Large intestine (tissue), 3 donors: ENCODE results near the gene POU2AF1. TPM values are rescaled to one million over a fixed set of nuclear protein-coding genes. Genes with fewer than 3 reads are reported as not detected.

ENCODE experiments used
- DNase-seq, 2 donors: peaks; one replicate each; pipeline versions ENCODE4 v3.0.0 to v3.0.0-alpha.2; 2013
- H3K27ac ChIP-seq: one replicate; pipeline ENCODE4 v1.5.1; 2013; ENCODE audit warnings: low read length
- H3K27me3 ChIP-seq: 2 replicates; pipeline ENCODE4 v1.6.1; 2013; ENCODE audit warnings: low read length; ENCODE audit not compliant: control insufficient read depth, insufficient read depth
- H3K36me3 ChIP-seq: 2 replicates; pipeline ENCODE4 v1.6.1; 2013; ENCODE audit warnings: low read length; ENCODE audit not compliant: control insufficient read depth, insufficient read depth
- H3K4me1 ChIP-seq: one replicate; pipeline ENCODE4 v1.6.1; 2013; ENCODE audit warnings: low read length; ENCODE audit not compliant: control insufficient read depth, insufficient read depth
- H3K4me3 ChIP-seq: one replicate; pipeline ENCODE4 v1.5.1; 2013; ENCODE audit warnings: low read length
- H3K9me3 ChIP-seq: one replicate; pipeline ENCODE4 v1.6.1; 2013; ENCODE audit warnings: mild to moderate bottlenecking, low read depth, low read length, moderate library complexity; ENCODE audit not compliant: control insufficient read depth
- WGBS: methylation state at CpG from one replicate; pipeline ENCODE4 v1.1.5; 2013; ENCODE audit warnings: low lambda C conversion rate; ENCODE audit not compliant: insufficient coverage; 5-methylcytosine and 5-hydroxymethylcytosine counted together
- polyA plus RNA-seq: library from polyadenylated mRNA; unstranded; fragments of 120-200 nt; gene quantifications from one replicate; pipeline ENCODE4 v1.2.1, GENCODE V29; 2013

POU2AF1 gene
- polyA plus RNA-seq, 1 donor = 1.2 TPM

GRCh38 chr11:111370902-111371578 lies 8.0 kb downstream of the POU2AF1 start:
- Histone ChIP-seq H3K4me3 (no peak overlapping the region), H3K4me1 (no peaks in the 10 kb centered on the region), H3K36me3 (no peaks in the 10 kb centered on the region), H3K27me3 (no peaks in the 10 kb centered on the region), H3K9me3 (no peaks in the 10 kb centered on the region), H3K27ac (no peak overlapping the region)
- no peak for DNase-seq
- WGBS = 50% methylated on average over 2 of the region's 7 CpGs

GRCh38 chr11:111370270-111370901 lies 8.7 kb downstream of the POU2AF1 start:
- H3K9me3 ChIP-seq = no peaks in the 10 kb centered on the region
- H3K27me3 ChIP-seq = no peaks in the 10 kb centered on the region
- no peak overlapping the region for H3K27ac ChIP-seq
- no peaks in the 10 kb centered on the region for H3K36me3 ChIP-seq
- DNase-seq = no peak
- 100% methylated on average over 1 of the region's 3 CpGs for WGBS
- H3K4me1 ChIP-seq = no peaks in the 10 kb centered on the region
- no peak overlapping the region for H3K4me3 ChIP-seq

DNA sequence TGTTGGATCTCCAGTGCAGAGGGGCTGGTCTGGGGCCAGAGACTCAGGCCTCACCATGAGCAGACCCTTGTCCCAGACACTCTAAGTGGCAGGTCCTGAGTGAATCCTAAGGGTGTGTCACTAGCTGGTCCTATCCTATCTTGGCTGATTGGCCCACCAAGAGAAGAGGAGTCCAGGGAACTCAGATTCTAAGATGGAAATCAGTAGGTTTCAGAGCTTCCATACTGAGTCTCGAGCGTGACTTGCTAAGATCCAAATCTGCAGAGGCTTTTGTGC lies 10.9 kb downstream of the POU2AF1 start:
- H3K4me1 ChIP-seq = no peaks in the 10 kb centered on the region
- no peaks in the 10 kb centered on the region for H3K36me3 ChIP-seq
- H3K27me3 ChIP-seq = no peaks in the 10 kb centered on the region
- H3K9me3 ChIP-seq = no peaks in the 10 kb centered on the region
- no CpG with 5 or more reads among the region's 2 CpGs for WGBS
- DNase-seq = no peak
- no peak overlapping the region for H3K4me3 ChIP-seq
- H3K27ac ChIP-seq = no peak overlapping the region

DNA sequence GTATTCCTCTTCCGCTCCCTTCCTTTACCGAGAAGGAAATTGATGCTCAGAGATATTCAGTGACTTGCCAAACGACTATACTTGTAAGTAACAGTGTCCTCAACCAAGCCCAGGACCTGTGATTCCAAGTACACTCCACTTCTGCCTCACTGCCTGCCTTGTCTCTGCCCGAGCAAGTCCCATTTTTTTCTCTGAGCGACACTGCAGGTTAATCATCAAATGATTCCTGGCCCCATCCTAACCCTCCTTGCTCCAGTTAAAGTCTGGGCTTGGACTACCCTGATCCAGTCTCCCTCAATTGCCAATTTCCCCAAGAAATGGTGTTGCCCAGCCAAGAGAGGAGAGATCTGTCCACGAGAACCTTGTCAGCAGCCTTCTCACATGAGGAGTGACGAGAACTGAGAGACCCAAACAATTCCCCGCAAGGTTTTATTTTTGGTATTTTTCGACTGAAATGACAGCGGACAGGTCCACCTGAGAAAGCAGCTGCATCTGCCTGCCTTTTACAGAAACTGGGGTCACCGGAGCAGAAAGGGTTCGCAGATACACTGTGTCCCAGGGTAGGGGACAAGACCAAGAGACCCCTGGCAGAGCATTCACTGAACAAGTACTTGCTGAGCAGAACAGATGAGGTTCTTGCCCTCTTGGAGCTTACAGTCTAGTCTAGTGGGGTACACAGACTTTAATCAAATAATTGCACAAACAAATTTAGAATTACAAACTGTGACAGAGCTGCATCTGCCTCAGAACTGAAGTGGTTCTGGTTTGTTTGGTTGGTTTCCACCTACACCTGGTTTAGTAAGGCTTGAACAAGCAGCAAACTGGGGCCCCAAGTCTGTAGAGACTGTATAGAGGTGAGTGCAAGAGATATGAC lies 11.4 kb downstream of the POU2AF1 start:
- H3K27ac ChIP-seq = no peak overlapping the region

GRCh38 chr11:111366560-111367410 lies 12.3 kb downstream of the POU2AF1 start:
- peaks cover 2% of the 10 kb centered on the region for H3K4me1 ChIP-seq
- H3K4me3 ChIP-seq = no peak overlapping the region
- no peak for DNase-seq
- H3K36me3 ChIP-seq = no peaks in the 10 kb centered on the region
- no CpG with 5 or more reads among the region's 8 CpGs for WGBS
- no peaks in the 10 kb centered on the region for H3K9me3 ChIP-seq
- H3K27me3 ChIP-seq = no peaks in the 10 kb centered on the region
- H3K27ac ChIP-seq = no peak overlapping the region

More for the DNA sequence above, 11.4 kb downstream of the POU2AF1 start:
- H3K4me3 ChIP-seq = no peak overlapping the region
- no peak for DNase-seq
- no peaks in the 10 kb centered on the region for H3K36me3 ChIP-seq
- no peaks in the 10 kb centered on the region for H3K27me3 ChIP-seq
- H3K9me3 ChIP-seq = no peaks in the 10 kb centered on the region
- no CpG with 5 or more reads among the region's 12 CpGs for WGBS
- H3K4me1 ChIP-seq = no peaks in the 10 kb centered on the region

- H3K27me3 ChIP-seq = no peaks in the 10 kb centered on the region
- no peak overlapping the region for H3K4me3 ChIP-seq
- no peaks in the 10 kb centered on the region for H3K9me3 ChIP-seq
- peaks cover 10% of the 10 kb centered on the region for H3K4me1 ChIP-seq
- H3K27ac ChIP-seq = no peak overlapping the region
- WGBS = 100% methylated on average over 1 of the region's 8 CpGs
- DNase-seq = no peak
- H3K36me3 ChIP-seq = no peaks in the 10 kb centered on the region
Measured at GRCh38 chr11:111365722-111366559, 13.1 kb downstream of the POU2AF1 start.

- Histone ChIP-seq H3K27ac (no peak overlapping the region), H3K4me1 (peaks cover 22% of the 10 kb centered on the region), H3K9me3 (no peaks in the 10 kb centered on the region), H3K27me3 (no peaks in the 10 kb centered on the region), H3K36me3 (no peaks in the 10 kb centered on the region), H3K4me3 (no peak overlapping the region)
- no peak for DNase-seq
- WGBS = no CpG with 5 or more reads among the region's 3 CpGs
Measured at GRCh38 chr11:111364503-111364902, 14.6 kb downstream of the POU2AF1 start.

- Histone ChIP-seq H3K36me3 (no peaks in the 10 kb centered on the region), H3K4me1 (peaks cover 27% of the 10 kb centered on the region), H3K4me3 (no peak overlapping the region), H3K27ac (no peak overlapping the region), H3K9me3 (no peaks in the 10 kb centered on the region), H3K27me3 (no peaks in the 10 kb centered on the region)
- DNase-seq = no peak
Measured at GRCh38 chr11:111363985-111364384, 15.1 kb downstream of the POU2AF1 start.

DNA sequence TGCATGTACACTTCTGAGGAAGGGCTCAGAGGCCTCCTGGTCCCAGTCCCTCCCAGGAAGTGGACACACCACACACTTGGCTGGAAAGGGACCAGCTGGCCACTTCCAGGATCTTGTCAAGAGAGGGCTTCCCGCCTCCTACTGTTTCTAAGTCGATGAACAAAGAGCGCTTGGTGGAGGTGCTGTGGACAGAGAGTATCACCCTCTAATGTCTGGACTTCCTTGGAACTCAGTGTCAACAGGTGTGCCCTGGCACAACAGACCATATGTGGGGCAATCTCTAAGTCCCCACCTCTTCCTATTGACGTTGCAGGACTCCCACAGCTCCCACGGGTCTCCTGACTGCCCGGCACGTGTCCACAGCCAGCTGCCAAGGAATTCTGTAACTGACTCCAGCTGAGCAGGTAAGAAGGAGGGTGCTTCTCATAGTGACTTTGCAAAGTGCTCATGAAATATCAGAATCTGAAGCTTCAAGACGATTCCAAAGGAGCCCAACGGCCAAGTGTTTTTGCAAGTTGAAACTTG lies 16.1 kb downstream of the POU2AF1 start:
- Histone ChIP-seq H3K9me3 (no peaks in the 10 kb centered on the region), H3K27ac (peak overlapping the region; percentile 0), H3K36me3 (no peaks in the 10 kb centered on the region), H3K4me1 (peaks cover 37% of the 10 kb centered on the region), H3K27me3 (no peaks in the 10 kb centered on the region), H3K4me3 (no peak overlapping the region)
- peak in 1 of 2 donors; percentile 55 for DNase-seq
- 100% methylated on average over 2 of the region's 9 CpGs for WGBS
